H1 (cell line): Measurements from ENCODE around the gene MED29. TPM values are rescaled to one million over a fixed set of nuclear protein-coding genes. Genes with fewer than 3 reads are reported as not detected.

Source experiments
- CTCF ChIA-PET: fragments of 300-600 bp; sonication (Branson Sonifier 250); formaldehyde crosslinking; loops from one replicate; lab custom pipeline; 2021; ENCODE audit not compliant: partially characterized antibody; lab: Charles Lee
- POLR2A ChIA-PET: fragments of 300-600 bp; sonication (Branson Sonifier 250); formaldehyde crosslinking; loops from one replicate; lab custom pipeline; 2021; ENCODE audit warnings: inconsistent platforms; ENCODE audit not compliant: partially characterized antibody; lab: Charles Lee
- DNase-seq, 2 experiments: peaks; one replicate each; pipeline versions ENCODE4 v3.0.0 to v3.0.0-alpha.2; 2010 to 2022; ENCODE audit warnings: low spot score in 2 of 2, low read depth in 1 of 2, mixed read lengths in 1 of 2
- FAIRE-seq: peaks from 2 replicates; lab custom pipeline; 2011; peaks lifted over from hg19 to GRCh38; lab: Jason Lieb, UNC
- H2AFZ ChIP-seq: 2 replicates; pipeline ENCODE4 v1.8.1; 2012; ENCODE audit warnings: low read length, inconsistent platforms
- H2AK5ac ChIP-seq: 2 replicates; pipeline ENCODE4 v1.6.1; 2013; ENCODE audit warnings: low read depth, low read length
- H2BK120ac ChIP-seq: replicated peaks from 2 replicates; pipeline ENCODE3; 2013; ENCODE audit warnings: low read depth, low read length, inconsistent platforms
- H2BK12ac ChIP-seq: 2 replicates; pipeline ENCODE4 v1.6.1; 2013; ENCODE audit warnings: low read depth, low read length
- H2BK15ac ChIP-seq: 2 replicates; pipeline ENCODE4 v1.6.1; 2013; ENCODE audit warnings: low read length
- H2BK20ac ChIP-seq: 2 replicates; pipeline ENCODE4 v1.6.1; 2013; ENCODE audit warnings: low read length
- H2BK5ac ChIP-seq: 2 replicates; pipeline ENCODE4 v1.6.1; 2013; ENCODE audit warnings: low read depth, low read length
- H3K14ac ChIP-seq: 2 replicates; pipeline ENCODE4 v1.6.1; 2013; ENCODE audit warnings: inconsistent platforms; ENCODE audit not compliant: insufficient read length
- H3K18ac ChIP-seq: 2 replicates; pipeline ENCODE4 v1.6.1; 2013; ENCODE audit warnings: low read length; ENCODE audit errors: extremely low read depth
- H3K23ac ChIP-seq: 2 replicates; pipeline ENCODE4 v1.6.1; 2013; ENCODE audit warnings: inconsistent platforms; ENCODE audit not compliant: insufficient read length
- H3K23me2 ChIP-seq: 2 replicates; pipeline ENCODE4 v1.6.1; 2013; ENCODE audit warnings: low read depth, low read length
- H3K27ac ChIP-seq: 2 replicates; pipeline ENCODE4 v1.6.1; 2011; ENCODE audit warnings: low read depth, low read length, inconsistent platforms
- H3K27me3 ChIP-seq, 4 experiments: replicated peaks in 1 of 4; 1 replicate in 1 of 4; 2 replicates in 3 of 4; pipeline versions ENCODE4 v1.6.1 to v1.8.1; 2011 to 2013; ENCODE audit warnings: low read length in 3 of 4, mild to moderate bottlenecking in 3 of 4, inconsistent platforms in 2 of 4, mixed read lengths in 2 of 4, moderate library complexity in 1 of 4; ENCODE audit not compliant: control insufficient read depth in 3 of 4, insufficient read depth in 3 of 4; ENCODE audit errors: extremely low read depth in 1 of 4
- H3K36me3 ChIP-seq, 4 experiments: 2 replicates each; pipeline versions ENCODE4 v1.6.1 to v1.8.1; 2011 to 2013; ENCODE audit warnings: mild to moderate bottlenecking in 4 of 4, low read length in 3 of 4, moderate library complexity in 2 of 4, control low read depth in 1 of 4, inconsistent platforms in 1 of 4; ENCODE audit not compliant: insufficient read depth in 4 of 4, control insufficient read depth in 2 of 4
- H3K4ac ChIP-seq: replicated peaks from 2 replicates; pipeline ENCODE3; 2013; ENCODE audit warnings: low read length, low read depth, mixed read lengths, inconsistent platforms; ENCODE audit not compliant: insufficient read length
- H3K4me1 ChIP-seq, 4 experiments: replicated peaks in 1 of 4; 1 replicate in 1 of 4; 2 replicates in 3 of 4; pipeline versions ENCODE4 v1.6.1 to v1.8.1; 2011 to 2013; ENCODE audit warnings: low read length in 3 of 4, inconsistent platforms in 2 of 4, mixed read lengths in 1 of 4; ENCODE audit not compliant: insufficient read depth in 4 of 4, control insufficient read depth in 3 of 4
- H3K4me2 ChIP-seq, 2 experiments: 2 replicates each; pipeline versions ENCODE4 v1.6.1 to v1.8.1; 2011 to 2013; ENCODE audit warnings: low read depth in 2 of 2, low read length in 2 of 2, control low read depth in 1 of 2, inconsistent platforms in 1 of 2, mild to moderate bottlenecking in 1 of 2; ENCODE audit not compliant: insufficient read depth in 1 of 2
- H3K4me3 ChIP-seq, 4 experiments: fragments of 200-600, 300-600 bp in 1 of 4; sonication (generic), shearing (Covaris generic), sonication (Bioruptor Twin) in 1 of 4; 2 replicates each; pipeline versions ENCODE4 v1.5.1 to v1.8.1; 2011 to 2016; ENCODE audit warnings: low read length in 4 of 4, low read depth in 3 of 4, control low read depth in 2 of 4, inconsistent platforms in 2 of 4, mild to moderate bottlenecking in 2 of 4, mixed read lengths in 1 of 4, moderate library complexity in 1 of 4; ENCODE audit not compliant: insufficient read depth in 2 of 4; ENCODE audit errors: extremely low read depth in 1 of 4
- H3K56ac ChIP-seq: replicated peaks from 2 replicates; pipeline ENCODE3; 2013; ENCODE audit warnings: low read depth, mild to moderate bottlenecking, mixed read lengths, low read length, inconsistent platforms; ENCODE audit not compliant: insufficient read length
- H3K79me1 ChIP-seq: 2 replicates; pipeline ENCODE4 v1.6.1; 2013; ENCODE audit warnings: low read depth, low read length, control low read depth
- H3K79me2 ChIP-seq, 2 experiments: 2 replicates each; pipeline versions ENCODE4 v1.6.1 to v1.8.1; 2012 to 2013; ENCODE audit warnings: low read length in 2 of 2, mild to moderate bottlenecking in 2 of 2, inconsistent platforms in 1 of 2; ENCODE audit not compliant: insufficient read depth in 2 of 2, control insufficient read depth in 1 of 2
- H3K9ac ChIP-seq, 4 experiments: replicated peaks in 1 of 4; 1 replicate in 1 of 4; 2 replicates in 3 of 4; pipeline versions ENCODE4 v1.6.1 to v1.8.1; 2011 to 2013; ENCODE audit warnings: low read depth in 3 of 4, low read length in 3 of 4, control low read depth in 2 of 4, mild to moderate bottlenecking in 2 of 4, moderate library complexity in 2 of 4, inconsistent platforms in 1 of 4; ENCODE audit errors: extremely low read depth in 1 of 4
- H3K9me3 ChIP-seq, 2 experiments: 2 replicates each; pipeline versions ENCODE4 v1.6.1 to v1.8.1; 2012 to 2013; ENCODE audit warnings: mild to moderate bottlenecking in 2 of 2, moderate library complexity in 2 of 2, control low read depth in 1 of 2, inconsistent platforms in 1 of 2, low read depth in 1 of 2, low read length in 1 of 2, mixed read lengths in 1 of 2; ENCODE audit not compliant: insufficient read depth in 2 of 2
- H4K20me1 ChIP-seq, 2 experiments: replicated peaks in 1 of 2; 2 replicates each; pipeline versions ENCODE3 to v1.8.1; 2011 to 2013; ENCODE audit warnings: inconsistent platforms in 2 of 2, low read length in 2 of 2, mild to moderate bottlenecking in 1 of 2; ENCODE audit not compliant: insufficient read depth in 2 of 2, control insufficient read depth in 1 of 2
- H4K5ac ChIP-seq: 2 replicates; pipeline ENCODE4 v1.6.1; 2013; ENCODE audit warnings: low read length, low read depth, mixed read lengths, inconsistent platforms; ENCODE audit not compliant: insufficient read length
- H4K8ac ChIP-seq: 2 replicates; pipeline ENCODE4 v1.8.0; 2013; ENCODE audit warnings: mild to moderate bottlenecking, moderate library complexity, low read length, inconsistent platforms; ENCODE audit not compliant: insufficient read depth; ENCODE audit errors: extremely low read depth
- H4K91ac ChIP-seq: replicated peaks from 2 replicates; pipeline ENCODE3; 2013; ENCODE audit warnings: low read length, mixed read lengths, inconsistent platforms; ENCODE audit not compliant: insufficient read length
- JUND ChIP-seq: IDR thresholded peaks from 2 replicates; pipeline ENCODE4 v1.6.1; 2011; ENCODE audit warnings: mild to moderate bottlenecking, improper control_type of control experiment, low read length
- WGBS, 2 experiments: shearing (Covaris generic) in 1 of 2; methylation state at CpG; one replicate each; pipeline versions ENCODE4 v1.1.6 to v1.1.7; 2013 to 2015; ENCODE audit warnings: low lambda C conversion rate in 2 of 2, mixed read lengths in 2 of 2, inconsistent platforms in 1 of 2, low coverage in 1 of 2, missing lambda C conversion rate in 1 of 2; ENCODE audit not compliant: insufficient replicate concordance in 2 of 2, insufficient coverage in 1 of 2, insufficient read length in 1 of 2; ENCODE audit errors: extremely low coverage in 1 of 2, missing lambda C conversion rate in 1 of 2; 5-methylcytosine and 5-hydroxymethylcytosine counted together
- polyA plus RNA-seq, 7 experiments: library from polyadenylated mRNA; depleted of rRNA in 3 of 7; stranded (reverse) in 5 of 7; unstranded in 2 of 7; fragments of >200 nt in 5 of 7; fragments of 200-250 nt in 2 of 7; gene quantifications; 1 replicate in 5 of 7; 2 replicates in 1 of 7; 4 replicates in 1 of 7; pipeline versions ENCODE4 v1.2.1 to v1.2.3, GENCODE V29; 2011 to 2013; ENCODE audit warnings: missing spikeins in 2 of 7, mixed read lengths in 2 of 7
- total RNA-seq: library from RNA; stranded (reverse); fragmentation: NEBNext Ultra II Directional; extraction: Animal tissue kit (Norgen Biotek cat#: 25700); gene quantifications from 2 replicates; pipeline ENCODE4 v1.2.1, GENCODE V29; 2021

Gene MED29
- total and polyA plus RNA-seq, 2 of the 8 experiments (the other 6 are each of a cell fraction or from before 2014, with no cell fraction given) = 31.1 to 52.5 TPM

- ChIA-PET POLR2A (interaction anchor here (0.8 to 25.7 kb wide), 3 partner anchors 10 to 27 kb away, joined by 4 to 1154 read pairs (median 5); partner anchors contain the start of genes RPS16 and SUPT5H), CTCF (interaction anchor here (0.6 to 3.9 kb wide), 6 partner anchors 9 to 442 kb away, joined by 3 to 16 read pairs (median 4); partner anchors contain the start of gene RPS16)
- H3K36me3 ChIP-seq = peaks cover 13 to 43% (median 31%) of the 10 kb centered on the region in 4 experiments
Observed at GRCh38 chr19:39419003-39419402, 27.8 kb downstream of the MED29 start.

More at GRCh38 chr19:39419003-39419402, 27.8 kb downstream of the MED29 start:
- Histone ChIP-seq H4K5ac (no peak overlapping the region), H3K4me2 (no peak overlapping the region), H3K23ac (no peak overlapping the region), H3K4me3 (no peak overlapping the region), H3K9ac (no peak overlapping the region), H3K9me3 (no peaks in the 10 kb centered on the region), H3K56ac (no peak overlapping the region), H3K27ac (no peak overlapping the region), H2BK12ac (no peak overlapping the region), H3K4me1 (peaks cover 0 to 12% (median 5%) of the 10 kb centered on the region in 4 experiments; a peak in 5 of 7 replicates), H3K23me2 (peaks cover 3% of the 10 kb centered on the region), H3K4ac (no peak overlapping the region), H3K79me1 (no peaks in the 10 kb centered on the region; the same call in 1 of the 2 replicates), H2BK15ac (no peak overlapping the region), H2AK5ac (no peak overlapping the region), H4K8ac (no peak overlapping the region), H2BK120ac (no peak overlapping the region), H4K91ac (no peak overlapping the region), H3K18ac (no peak overlapping the region), H3K79me2 (peaks cover 6 to 16% of the 10 kb centered on the region in 2 experiments; a peak in 3 of 4 replicates), H2BK5ac (no peak overlapping the region), H2AFZ (no peak overlapping the region), H4K20me1 (peaks cover 7 to 23% of the 10 kb centered on the region in 2 experiments), H3K14ac (no peak overlapping the region), H2BK20ac (no peak overlapping the region), H3K27me3 (no peaks in the 10 kb centered on the region)
- no peak for FAIRE-seq
- DNase-seq = no peak
- no peak for TF ChIP-seq JUND
- 85% methylated on average over 9 of the region's 9 CpGs; no CpG with 5 or more reads in 1 of the 2 experiments for WGBS, 2 experiments
